Stimulated activated CD8-positive, alpha-beta memory T cell treated with anti-CD3 and anti-CD28 coated beads, Interleukin-7, amount 100 ng/mL, for 4 hours (primary cell): ENCODE data around the gene SAPCD2.

Source experiments
- DNase-seq, 2 donors: peaks; one replicate each; pipeline ENCODE4 v3.0.0-alpha.2; 2020; ENCODE audit warnings: low read depth in 2 of 2

The SAPCD2 gene

DNA sequence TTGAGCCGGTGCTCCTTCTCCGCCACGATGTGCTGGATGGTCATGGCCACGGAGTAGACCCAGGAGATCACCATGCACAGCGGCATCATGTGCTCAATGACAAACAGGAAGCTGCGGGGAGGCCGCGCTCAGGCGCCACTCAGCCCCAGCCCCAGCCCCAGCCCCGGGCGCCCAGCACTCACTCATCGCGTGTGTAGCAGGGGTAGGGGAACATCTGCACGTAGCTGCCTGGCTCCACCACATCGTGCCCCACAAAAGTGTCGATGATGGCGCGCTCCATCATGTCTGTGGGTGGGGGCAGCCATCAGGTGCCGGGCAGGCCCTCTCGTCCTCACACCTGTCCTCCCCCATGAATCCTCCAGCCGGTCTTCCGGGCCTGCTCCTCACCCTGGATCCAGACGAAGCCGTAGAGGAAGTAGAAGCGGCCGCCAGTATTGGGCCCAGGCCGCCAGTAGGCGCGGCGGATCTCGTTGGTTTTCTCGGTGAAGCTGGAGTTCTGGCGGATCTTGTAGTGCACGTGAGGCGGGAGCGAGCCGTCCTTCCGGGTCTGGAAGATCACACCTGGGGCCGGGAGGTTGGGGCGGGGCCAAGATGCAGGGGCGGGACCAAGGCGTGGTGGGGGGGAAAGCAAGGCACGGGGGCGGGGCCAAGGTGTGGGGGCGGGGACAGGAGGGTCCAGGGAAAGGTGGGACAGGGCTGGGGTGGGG is 52.4 kb downstream of the SAPCD2 start:
- DNase-seq, result no peak

DNA sequence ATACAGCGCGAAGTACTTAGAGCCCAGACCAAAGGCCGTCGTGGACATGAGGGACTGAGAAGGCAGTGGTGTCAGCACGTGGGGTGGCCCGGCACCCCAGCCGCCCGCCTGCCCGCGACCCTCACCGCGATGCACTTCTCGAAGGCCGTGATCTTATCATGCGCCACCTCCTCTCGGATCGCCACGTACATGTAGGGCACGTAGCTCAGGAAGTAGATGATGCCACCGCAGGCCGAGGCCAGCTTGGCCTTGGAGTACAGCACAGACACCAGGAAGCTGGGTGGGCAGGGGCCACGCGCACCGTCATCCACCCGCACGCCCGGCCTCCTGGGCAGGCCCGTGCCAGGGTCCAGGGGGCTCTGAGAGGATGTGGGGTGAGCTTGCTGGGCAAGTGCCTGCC is 53.3 kb downstream of the SAPCD2 start:
- DNase-seq, result no peak

DNA sequence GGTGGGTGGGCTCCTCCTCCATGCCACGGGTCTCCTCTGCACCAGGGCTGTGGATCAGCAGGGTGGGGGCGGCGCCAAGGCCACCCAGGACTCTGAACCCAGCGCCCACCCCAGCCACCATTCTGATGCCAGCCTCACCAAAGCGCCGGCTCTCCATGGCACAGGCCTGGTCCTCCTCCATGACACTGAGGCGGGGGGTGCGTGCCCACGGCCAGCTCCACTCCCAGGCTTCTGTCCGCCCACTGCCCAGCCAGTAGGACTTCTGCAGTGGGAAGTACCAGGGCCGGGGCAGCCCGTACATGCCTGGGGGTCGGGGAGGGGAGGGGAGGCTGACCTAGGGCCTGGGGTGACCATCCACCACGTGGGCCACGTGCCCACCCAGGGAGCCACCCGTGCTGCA is 53.9 kb downstream of the SAPCD2 start:
- DNase-seq, result no peak

DNA sequence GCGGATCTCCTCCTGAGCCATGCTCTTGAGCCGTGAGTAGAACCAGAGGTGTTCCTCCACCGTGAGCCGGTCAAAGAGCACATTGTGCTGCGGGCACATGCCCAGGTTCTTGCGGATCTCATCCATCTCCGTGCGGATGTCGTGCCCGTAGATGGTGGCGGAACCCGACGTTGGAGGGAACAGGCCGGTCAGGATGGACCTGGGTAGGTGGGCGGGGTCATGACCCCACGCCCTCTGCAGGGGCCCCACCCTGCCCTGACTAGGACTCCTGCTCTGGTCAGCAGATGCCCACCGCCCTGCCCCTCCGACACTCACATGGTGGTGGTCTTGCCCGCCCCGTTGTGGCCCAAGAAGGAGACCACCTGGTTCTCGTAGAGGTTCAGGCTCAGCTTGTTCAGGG is 54.4 kb downstream of the SAPCD2 start:
- no peak for DNase-seq

DNA sequence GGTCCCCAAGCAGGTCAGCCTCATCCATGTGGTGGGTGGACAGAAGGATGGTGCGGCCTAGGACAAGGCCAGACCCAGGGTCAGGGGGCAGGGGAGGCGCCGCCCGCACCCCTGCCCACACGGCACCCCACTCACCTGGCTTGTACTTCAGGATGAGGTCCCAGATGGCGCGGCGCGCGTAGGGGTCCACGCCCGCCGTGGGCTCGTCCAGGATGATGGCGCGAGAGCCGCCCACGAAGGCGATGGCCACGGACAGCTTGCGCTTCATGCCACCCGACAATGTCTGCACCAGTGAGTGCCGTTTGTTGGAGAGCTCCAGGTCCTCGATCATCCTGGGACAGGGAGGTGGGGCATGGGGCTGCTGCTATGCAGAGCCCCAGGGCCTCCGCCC is 54.8 kb downstream of the SAPCD2 start:
- no peak for DNase-seq

DNA sequence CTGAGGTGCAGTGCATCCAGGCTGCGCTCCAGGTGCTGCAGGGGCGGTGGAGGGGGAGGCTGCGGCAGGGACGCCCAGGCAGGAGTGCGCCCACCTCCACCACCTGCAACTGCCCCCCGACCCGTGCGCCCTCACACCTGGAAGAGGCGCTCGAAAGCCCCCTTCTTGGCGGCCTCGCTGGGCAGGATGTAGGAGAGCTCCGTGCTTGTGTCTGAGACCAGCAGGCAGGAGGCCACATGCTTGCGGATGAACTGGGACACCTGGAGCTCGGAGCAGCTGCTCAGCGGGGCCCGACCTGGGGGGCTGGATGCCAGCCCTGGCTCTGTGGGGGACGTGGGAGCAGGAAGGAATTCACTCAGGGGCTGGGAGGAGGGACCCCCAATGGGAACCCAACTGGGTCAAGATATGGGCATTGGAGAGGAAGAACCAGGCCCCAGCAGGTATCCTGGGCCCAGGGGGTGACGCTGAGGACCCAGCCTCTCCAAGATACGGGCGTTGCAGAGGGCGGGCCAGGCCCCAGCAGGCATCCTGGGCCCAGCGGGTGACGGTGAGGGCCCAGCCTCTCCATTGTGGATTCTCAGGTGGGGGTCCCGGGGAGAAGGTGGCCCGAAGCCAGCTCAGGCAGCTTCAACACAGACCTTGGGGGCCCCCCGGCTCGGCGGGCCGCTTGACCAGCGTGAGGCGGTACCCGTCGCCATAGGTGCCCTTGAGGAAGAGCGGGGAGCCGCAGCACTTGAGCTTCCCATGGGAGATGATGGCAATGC is 55.4 kb downstream of the SAPCD2 start:
- no peak for DNase-seq

DNA sequence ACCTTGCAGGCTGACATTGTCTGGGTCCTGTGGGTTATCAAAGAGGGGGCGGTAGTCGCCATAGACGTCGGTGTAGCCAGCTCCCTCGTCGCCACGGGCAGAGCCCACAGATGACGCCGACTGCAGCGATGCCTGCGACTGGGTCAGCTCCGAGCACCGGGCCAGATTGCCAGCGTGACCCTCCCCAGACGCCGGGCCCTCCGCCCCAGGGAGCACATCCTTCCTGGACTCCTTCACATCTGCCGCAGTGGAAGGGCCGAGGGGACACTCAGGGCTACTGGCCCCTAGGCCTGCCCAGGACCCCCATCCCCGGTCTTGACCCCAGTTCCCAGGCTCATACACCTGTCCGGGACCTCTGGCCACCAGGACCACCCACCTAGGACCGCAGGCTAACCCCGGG is 56.2 kb downstream of the SAPCD2 start:
- DNase-seq, result no peak

DNA sequence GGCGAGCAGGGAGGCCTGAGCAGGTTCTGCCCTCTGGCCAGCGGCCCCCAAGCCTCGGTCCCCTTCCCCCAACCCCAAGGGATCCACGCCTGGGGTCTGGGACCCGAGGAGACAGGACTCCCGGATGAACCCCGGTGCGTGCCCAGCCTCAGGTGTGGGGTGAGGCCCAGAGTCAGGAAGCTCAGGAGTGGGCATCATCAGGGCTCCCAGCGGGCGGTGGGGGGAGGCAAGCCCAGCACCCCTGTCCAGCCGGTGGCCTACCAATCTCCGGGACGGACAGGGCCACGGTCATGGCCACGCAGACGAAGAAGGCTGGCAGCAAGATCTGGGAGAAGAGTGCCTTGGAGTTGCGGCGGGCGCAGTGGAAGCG is 56.8 kb downstream of the SAPCD2 start:
- no peak for DNase-seq

DNA sequence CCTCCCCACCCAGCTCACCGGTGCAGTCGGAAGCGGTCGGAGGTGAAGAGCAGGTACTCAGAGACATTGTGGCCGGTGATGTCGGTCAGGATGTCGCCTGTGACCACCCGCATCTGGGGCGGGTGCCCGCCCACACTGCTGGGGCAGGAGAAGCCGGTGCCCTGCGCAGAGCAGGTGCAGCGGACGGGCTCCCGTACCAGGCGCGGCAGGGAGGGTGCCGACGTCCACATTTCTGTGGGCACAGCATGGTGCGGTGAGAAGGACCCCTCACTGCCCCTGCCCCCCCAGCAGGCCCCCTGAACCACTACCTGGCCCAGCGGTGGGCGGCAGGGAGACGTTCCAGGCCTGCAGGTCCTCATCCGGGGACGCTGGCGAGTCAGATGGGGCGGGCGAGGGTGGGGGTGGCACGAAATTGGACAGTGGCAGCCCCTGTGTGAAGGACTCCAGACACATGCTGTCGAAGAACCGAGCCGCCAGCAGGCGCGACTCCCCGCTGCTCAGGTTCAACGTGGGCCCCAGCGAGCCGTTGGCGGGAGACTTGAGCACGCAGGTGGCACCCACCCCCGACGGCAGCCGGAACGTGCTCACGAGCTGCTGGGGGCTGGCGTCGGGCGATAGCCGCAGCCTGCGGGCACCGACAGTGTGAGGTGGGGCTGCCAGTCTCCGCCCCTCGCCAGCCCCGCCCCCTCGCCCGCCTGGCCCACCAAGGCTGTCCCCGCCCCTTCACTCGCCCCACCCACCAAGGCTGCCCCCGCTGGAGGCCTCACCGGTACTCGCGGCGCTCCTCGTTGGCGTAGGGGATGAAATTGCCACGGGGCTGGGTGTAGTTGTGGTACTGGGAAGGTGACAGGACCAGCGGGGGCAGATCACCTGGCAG is 57.4 kb downstream of the SAPCD2 start:
- DNase-seq, result no peak
